ENCODE measurements around the gene CD8A.
A peak's percentile ranks its signal among the peaks of the same experiment; 100 is the strongest.

CD8A gene

DNA sequence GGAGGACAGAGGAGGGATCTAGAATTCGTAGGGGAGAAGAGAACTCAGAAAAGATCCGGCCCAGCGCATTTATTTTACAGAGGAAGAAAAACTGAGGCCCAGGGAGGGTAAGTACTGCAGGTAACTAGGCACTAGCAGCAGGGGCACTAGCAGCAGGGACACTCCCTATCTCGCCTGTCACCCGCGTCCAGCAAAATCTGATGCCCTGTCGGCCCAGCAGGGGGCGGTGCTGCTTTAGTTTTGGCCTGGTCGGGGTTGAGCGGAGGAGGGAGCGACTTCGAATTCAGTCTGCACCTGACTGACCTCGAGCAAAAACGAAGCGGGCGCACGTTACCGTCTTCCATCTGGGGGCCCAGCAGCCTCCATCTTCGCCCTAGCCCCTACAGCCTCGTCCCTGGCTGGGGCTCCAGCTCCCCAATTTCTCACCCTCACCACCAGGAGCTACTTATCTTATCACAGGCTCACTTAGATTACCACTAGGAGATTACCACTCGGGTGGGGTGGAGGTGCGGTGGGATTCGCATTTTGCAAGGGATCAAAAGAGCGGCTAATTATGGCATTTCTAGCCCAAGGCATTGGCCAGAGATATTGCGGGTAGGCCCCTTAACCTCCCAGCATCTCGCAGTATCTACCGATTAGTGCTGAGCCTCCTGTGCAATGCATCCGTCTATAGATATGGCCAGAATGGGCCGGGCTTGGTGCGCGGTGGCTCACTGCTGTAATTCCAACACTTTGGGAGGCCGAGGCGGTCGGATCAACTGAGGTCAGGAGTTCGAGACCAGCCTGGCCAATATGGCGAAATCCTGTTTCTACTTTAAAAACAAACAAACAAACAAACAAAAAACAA is 17.8 kb upstream of the CD8A start:
- DNase-seq: peak; percentile 60 to 70

DNA sequence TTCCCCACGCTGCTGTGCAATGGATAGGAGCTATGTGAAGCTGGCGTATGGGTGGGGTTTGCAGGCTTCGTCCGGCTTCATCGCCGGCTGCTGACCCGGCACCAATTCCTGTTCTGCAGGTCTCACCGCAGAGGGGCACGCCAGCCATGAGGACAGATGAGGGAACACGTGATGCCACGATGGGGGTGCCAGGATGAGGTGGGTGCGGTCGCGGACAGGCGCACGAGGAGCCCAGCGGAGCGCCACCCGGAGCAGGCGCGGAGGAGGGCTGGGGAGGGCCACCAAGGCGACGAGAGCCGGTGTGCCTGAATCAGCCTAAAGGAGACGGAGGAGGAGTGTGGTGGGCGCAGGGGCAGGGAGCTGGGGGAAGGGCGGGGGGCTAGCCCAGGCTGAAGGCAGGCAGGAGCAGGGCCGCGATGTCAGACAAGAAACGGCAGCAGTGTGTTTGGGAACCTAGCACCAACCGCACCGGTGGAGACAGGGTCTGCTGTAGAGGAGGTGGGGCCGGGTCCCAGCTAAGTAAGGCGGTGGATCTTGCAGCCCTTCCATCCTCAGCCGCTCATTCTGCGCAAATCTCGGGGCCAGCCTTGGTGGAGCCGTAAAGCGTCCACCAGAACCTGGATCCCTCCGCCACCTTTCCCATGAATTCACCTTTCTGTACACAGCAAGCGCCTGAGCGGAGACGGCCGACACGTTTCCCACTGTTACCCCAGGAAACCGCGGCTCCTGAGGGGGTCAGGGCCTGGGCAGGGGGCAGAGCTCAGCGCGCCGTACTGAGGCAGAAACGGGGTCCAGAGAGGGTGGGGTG is 17.0 kb upstream of the CD8A start:
- no peak for DNase-seq

DNA sequence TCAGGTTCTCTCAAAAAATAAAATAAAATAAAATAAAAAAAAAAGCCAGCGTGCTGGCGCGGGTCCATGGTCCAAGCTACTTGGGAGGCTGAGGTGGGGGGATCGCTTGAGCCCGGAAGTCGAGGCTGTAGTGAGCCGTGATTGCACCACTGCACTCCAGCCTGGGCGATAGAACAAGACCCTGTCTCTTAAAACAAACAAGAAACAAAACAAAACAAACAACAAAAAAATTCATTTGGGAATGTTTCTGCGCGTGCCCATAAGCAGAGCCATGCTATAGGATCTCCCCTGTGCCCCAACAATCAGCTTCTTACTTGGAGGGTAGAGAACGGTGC is 16.4 kb upstream of the CD8A start:
- DNase-seq: no peak

DNA sequence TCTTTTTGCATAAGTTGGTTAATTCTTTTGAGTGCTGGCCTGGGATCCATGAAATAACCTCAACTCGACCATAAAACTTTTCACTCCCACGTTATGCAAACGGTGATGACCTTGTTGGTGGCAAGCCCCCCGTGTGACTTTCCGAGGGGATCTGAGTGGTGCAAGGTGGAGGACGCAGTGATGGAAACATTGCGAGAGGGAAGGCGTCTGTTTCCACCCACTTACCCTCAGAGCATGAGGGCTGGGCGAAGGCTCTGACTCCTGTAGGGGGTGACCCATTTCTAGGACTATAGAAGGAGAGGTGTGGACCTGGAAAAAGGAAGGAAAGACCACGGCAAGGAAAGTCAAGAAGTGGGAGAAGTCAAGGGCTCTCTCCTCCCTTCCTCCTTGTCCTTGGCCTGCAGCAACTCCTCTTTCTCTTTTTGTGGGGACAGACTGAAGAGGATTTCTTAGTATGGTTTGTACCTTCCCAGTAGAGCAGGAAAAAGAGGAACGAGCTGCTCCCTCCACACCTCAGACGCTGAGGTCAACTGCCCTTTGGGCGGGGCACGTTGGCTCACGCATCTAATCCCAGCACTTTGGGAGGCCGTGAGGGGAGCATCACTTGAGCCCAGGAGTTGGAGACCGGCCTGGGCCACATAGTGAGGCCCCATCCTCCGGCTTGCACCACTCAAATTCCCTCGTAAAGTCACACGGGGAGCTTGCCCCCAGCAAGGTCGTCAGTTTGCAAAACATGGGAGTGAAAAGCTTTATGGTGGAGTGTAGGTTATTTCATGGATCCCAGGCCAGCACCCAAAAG is 15.5 kb upstream of the CD8A start:
- DNase-seq: no peak

DNA sequence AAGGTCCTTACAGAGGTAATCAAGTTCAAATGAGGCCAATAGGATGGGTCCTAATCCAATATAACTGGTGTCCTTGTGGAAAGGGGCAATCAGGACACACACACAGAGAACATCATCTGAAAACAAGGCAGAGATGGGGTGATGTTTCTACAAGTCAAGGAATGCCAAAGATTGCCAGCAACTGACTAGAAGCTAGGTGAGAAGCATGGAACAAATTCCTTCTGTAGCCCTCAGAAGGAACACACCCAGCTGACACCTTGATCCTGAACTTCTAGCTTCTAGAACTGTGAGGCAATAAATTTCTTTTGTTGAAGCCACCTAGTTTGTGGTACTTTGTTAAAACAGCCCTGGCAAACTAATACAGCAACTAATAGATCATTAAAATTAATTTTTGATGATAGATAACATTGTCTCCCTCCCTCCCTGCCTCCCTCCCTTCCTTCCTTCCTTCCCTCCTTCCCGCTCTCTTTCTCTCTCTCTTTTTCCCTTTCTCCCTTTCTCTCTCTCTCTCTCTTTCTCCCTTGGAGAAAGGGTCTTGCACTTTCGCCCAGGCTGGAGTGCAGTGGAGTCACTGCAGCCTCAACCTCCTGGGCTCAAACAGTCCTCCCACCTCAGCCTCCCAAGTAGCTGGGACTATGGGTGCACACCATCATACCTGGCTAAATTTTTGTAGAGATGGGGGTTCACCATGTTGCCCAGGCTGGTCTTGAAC is 10.3 kb upstream of the CD8A start:
- DNase-seq: no peak

DNA sequence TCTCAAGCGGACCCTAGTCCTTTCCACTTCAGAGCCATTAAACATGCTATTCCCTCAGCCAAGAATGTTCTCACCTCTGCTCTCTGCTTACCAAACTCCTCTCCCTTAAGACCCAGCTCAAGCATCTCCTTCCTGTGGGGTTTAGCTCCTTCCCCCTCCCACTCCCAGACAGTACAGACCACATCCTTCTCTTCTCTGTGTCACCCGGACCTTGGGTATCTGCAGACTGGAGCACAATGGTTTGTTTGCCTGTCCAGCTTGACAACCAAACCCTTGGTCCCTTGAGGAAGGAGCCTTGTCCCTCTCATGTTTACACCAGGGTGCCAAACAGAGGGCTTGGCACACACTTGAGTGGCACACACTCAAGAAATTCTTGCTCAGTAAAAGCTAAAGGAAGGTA is 4.1 kb upstream of the CD8A start:
- DNase-seq: no peak

DNA sequence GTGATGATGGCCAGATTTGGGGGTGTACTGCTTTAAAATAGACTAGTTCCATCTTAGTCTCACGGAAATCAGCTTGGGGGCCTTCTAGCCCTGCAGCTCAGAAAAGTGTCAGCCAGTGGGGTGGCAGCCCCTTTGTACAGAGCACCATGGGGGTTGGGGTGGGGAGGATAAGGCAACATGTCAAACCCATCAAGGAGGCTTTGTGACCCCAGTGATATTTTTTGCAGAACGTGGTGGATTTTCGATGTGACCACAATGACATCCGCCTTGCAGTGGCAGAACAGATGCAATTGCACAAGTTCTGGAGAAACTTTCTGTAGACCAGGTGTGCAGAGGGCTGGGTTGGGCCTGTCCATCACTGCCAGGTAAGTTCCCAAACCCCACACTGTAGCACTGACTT is 3.0 kb upstream of the CD8A start:
- no peak for DNase-seq

DNA sequence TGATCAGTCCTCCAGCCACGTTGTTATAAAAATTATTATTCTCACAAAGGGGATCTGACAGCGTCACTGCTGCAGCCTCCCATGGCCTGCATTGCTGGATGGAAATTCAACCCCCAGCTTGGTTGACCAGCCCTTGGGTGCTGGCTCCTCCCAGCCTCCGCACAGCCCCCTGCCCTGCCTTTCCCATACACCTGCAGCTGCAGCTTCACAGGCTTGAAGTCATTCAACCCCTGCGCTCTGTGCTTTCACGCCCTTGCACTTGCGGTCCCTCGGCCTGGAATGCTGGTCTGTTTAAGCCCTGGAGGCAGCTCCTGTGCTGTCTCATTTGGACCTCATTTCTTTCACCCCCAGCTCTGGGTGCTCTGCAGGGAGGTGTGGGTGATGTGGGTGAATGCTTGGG is 860 bp upstream of the CD8A start:
- DNase-seq: no peak

DNA sequence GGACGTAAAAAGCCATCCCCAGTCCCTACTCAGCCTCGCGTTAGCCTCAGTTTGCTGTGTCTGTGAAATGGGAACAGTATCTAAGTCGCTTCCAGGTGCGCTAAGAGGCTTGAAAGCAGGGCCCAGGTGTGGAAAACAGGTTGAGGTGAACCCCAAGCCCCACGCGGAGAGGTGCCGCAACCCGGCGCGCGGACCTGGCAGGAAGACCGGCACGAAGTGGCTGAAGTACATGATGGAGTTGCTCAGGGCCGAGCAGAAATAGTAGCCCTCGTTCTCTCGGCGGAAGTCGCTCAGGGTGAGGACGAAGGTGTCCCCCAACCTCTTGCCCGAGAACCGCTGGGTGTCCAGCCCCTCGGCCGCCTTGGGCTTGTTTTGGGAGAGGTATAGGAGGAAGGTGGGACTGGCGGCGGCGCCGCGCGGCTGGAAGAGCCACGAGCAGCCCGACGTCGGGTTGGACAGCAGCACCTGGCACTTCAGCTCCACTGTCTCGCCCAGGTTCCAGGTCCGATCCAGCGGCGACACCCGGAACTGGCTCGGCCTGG is 508 bp downstream of the CD8A start:
- DNase-seq: no peak

DNA sequence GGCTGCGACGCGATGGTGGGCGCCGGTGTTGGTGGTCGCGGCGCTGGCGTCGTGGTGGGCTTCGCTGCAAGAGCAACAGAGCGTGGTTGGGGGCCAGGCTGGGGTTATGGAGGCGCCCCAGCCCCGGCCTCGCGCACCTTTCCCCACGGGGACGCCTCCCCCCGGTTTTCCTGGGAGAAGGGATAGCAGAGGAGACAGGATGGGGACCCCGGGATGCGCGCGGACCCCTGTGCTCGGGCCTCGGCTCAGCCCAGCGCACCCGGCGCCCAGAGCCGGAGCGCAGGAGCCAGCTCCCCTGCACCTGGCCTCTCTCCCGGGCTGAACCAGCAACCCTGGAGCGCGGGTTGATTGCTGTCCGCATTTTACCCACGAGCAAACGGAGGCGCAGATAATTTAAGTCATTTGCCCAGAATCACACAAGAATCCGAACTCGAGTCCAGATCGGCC is 1.0 kb downstream of the CD8A start:
- DNase-seq: no peak

DNA sequence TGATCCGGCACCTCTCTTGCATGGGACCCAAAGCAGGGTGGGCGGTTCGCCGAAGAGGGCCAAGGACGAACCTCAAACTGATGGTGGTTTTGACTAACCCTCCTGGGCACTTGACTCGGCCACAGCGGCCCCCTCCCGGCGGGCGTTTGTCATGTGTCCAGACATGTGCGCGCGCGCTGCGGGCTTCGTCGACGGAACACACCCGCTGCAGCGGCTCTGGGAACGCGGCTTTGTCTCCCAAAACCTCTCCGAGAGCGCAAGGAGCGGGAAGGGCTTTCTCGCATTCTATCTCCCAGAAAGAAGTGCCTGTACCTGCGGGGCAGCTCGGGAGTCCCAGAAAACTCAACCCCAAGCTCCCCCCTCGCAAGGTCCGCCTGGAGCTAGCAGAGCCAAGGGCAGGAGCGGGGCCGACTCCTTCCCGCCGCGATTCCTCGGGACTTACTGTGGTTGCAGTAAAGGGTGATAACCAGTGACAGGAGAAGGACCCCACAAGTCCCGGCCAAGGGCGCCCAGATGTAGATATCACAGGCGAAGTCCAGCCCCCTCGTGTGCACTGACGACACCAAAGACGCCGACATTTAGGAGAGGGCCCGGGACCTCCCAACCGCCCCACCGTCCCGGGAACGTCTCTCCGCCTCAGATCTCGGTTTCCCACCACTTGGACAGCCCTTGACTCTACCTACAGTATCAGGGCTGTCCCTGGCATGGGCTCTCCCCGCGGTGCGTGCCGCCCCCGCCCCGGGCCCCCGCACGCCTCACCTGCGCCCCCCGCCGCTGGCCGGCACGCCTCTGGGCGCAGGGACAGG is 1.6 kb downstream of the CD8A start:
- no peak for DNase-seq

DNA sequence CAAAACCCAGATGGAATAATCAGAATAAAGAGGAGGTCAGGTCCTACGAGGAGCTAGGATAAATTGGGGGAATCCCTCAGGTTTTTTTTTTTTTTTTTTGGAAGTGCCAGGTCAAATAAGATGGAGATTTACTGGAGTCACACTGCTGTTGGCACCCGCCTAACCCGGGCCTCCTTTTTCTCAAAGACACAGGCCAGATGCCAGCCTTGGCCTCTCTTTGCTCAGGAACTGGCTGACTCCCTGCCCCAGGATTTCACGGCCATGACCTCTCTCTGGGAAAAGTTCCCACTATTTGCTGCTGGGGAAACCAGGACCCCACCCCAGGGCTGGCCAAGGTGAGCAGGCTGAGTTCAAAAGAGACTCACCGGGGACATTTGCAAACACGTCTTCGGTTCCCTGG is 2.5 kb downstream of the CD8A start:
- no peak for DNase-seq

DNA sequence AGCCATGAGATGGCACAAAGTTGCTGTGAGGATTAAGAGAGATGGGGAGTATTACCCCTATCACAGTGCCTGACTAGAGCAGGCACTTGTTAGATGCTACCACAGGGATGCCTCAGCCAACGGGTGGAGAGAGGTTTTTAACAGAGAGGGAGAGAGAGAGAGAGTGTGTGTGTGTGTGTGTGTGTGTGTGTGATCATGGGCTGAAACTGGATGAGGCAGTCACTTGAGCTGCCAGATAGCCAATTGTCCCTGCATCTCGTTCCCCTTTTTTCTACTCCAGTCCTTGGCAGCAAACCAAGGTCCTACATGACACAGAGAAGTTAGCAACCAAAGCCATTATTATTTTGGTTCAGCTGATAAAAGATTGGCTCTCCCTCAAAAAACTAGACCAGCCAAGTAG is 3.0 kb downstream of the CD8A start:
- peak; percentile 25 to 36 for DNase-seq

DNA sequence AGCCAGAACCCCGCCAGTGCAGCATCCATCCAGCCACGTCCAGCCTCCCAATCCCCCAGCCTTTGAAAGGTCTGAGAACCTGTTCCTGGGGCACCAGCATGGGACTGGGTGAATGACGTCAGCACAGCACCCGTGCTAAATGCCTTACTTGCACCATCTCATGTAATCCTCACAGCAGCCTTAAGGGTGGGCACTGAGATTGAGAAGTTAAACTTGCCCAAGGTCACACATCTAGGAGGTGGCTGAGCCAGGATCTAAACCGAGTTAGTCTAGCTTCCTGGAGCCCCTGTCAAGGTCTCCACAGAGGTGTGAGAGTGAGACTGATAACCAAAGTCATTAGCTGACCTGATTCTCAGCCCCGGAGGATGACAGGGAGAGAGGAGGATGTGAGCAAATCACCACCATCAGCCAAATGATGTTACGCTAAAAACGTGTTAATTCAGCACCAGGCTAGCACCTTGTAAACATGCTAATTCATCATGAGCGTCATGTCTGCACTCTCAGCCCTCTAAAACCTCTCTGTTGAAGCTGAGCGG is 4.6 kb downstream of the CD8A start:
- DNase-seq: no peak

DNA sequence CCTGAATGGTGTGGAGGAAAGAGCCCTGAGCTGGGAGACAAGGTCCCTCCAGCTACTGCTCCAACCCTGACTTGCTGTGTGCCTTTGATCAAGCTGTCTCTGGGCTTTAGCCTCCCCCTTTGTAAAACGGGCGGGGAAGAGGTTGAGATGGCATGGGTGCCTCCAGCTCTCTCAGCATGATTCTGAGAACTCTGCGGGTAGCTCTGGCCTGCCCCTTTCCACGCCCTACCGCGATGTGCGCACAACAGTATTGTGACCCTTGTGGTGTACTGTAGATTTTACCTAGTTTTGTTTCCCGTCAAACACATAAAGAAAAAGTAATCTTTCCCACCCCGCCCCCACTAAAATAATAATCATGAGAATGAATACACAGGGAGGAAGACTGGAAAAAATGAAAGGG is 5.3 kb downstream of the CD8A start:
- no peak for DNase-seq

DNA sequence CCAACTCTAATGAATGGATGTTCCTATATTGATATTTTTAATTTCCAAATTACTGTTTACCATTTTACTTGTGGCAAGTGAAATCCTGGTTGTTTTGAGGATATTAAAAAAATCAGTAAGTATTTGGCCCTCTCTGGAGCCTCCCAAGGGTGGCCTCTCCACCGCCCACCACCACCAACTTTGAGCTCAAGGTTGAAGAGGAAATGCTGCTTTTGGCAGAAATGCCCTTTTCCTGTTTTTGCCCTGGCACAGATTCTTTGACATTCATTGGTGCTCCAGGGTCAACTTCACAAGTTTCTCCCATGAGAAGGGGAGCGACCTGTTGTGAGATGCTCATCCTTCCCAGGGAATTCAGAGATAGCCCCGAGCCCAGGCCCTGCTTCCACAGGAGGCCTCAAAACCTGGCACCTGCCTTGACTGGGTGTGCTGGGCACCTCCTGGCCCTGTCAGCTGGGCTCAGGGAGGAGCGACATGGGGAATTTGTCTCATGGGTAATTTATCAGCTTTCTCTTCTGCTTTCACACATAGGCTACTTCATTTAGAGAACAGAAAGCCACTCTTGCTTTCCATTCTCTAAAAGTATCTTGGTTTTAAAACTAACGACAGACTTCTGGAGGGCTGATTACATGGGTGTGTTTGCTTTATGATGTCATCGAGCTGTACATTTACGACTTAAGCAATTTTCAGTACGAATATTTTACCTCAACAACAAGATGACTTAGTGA is 6.9 kb downstream of the CD8A start:
- no peak for DNase-seq

DNA sequence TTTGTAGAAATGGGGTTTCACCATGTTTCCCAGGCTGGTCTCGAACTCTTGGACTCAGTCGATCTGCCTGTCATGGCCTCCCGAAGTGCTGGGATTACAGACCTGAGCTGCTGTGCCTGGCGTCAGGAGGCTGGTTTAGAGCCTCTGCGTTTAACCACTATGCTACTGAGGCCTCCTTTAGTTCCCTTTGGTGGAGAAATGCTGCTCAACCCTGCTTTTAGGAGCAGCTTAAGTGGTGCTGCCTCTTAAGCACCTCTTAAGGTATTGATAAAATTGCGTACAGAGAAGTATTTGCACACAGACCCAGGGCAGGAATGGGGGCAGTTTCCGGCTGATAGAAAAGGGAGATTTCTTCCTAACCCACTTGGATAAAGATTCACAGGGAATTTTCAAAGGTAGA is 8.0 kb downstream of the CD8A start:
- DNase-seq: no peak

DNA sequence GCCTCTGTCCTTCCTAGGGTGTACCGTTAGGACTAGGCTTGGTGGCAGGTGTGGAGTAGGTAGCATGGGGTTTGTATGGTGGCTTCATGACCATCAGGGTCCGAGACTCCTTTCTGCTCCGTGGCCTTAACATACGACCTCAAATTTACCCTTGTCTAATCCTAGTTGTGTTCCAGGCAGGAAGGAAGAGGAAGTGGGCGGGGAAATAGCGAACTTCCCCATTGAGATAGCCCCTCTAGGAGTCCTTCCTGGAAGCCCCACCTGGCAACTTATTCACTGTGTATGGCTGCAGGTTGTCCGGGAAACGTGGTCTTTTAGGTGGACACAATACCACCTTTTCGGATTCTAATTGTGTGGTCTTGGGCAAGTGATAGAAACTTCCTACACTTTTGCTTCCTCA is 9.3 kb downstream of the CD8A start:
- no peak for DNase-seq

DNA sequence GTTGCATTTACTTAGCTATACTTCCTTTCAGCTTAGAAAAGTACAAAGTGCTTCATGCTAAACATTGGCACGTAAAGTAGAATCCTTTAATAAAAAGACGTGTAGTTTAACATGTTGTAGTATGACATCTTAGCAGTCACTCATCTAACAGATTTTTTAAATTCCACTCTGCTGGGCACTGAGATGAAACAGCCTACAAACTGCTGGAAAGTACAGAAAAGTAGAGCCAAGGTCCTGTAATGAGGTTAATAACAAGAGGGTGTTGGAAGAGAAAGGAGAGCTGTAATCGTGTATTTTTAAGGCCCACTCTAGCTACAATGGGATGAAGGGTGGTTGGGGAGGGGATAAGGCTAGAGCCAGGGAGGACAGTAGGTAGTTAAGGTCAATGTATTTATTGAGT is 10.7 kb downstream of the CD8A start:
- DNase-seq: no peak

DNA sequence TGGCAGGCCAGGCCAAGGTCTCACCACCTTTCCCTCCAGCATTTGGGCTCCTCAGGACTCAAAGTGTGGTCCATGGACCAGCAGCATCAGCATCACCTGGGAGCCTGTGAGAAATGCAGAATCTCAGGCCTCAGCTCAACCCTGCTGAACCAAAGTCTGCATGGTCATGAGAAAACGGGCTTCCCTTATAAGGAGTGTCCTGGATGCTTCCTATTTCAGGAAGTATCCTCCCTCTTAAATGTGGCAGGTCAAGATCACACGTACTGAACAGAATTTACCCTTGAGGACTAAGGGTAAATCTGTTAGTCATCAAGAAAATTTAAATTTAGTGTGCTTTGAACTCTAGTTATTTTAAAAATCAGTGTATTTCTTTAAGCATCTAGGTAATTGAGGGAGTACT is 11.8 kb downstream of the CD8A start:
- no peak for DNase-seq

DNA sequence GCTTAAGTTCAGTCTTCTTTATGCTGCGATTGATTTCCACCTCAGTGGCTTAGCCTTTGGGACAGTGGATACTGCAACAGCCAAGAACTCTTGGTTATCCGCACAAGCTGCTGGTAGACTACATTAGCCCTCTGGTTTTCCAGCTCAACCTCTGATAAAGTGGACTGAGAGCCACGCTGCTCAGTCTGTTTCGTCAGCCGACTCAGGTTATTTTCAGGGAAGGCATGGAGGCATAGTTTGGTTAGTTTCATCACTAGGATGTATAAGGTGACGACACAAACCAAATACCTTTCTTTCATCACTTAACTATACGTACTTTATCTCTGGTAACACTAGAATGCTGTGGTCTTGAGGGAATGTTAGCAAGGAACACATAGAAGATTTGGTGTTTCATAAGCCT is 14.2 kb downstream of the CD8A start:
- no peak for DNase-seq

Measured in AML-193 (cell line).